ENCODE measurements around the gene NPTX1.
A peak's percentile ranks its signal among the peaks of the same experiment; 100 is the strongest.

NPTX1 gene

DNA sequence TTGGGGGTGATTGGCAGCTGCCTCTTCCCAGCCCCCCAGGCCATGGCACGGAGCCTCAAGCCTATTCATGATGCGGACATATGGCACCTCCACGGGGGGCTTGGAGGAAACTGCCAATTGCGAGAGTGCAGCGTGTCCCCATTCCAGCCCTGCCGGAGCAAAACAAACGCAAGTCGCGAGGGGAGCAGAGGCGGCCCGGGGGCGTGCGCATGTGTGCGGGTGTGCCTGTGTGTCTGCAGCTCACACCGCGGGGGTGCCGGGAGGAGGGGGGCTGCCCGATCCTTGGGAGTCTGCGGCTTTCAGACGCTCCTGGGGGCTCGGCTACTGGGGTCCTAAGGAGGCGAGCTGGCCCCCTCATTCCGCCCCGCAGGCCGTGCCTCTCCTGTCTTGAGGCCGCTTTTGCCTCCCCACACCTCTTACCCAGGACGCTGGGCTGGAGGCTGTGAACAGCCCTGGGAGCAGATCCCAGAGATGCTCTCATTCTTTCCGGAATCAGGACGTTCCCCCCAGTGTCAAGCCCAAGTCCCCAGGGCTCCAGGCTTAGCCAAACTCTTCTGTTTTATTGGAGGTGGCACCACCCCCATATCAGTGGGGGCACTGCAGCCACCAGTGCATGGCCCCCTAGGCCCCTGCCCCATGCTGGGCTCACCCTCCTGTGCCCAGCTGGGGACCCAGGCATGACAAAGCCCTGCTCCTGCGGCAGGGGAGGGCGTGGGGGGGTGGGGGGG lies 32.3 kb downstream of the NPTX1 start:
- no peak for DNase-seq (ENCODE audit: low read depth in 2 of 2)

- no peak for DNase-seq (ENCODE audit: low read depth in 2 of 2)
Measured at GRCh38 chr17:80443498-80443897, 32.9 kb downstream of the NPTX1 start.

GRCh38 chr17:80442764-80443163 lies 33.6 kb downstream of the NPTX1 start:
- no peak for DNase-seq (ENCODE audit: low read depth in 2 of 2)

- no peak for DNase-seq (ENCODE audit: low read depth in 2 of 2)
Measured at GRCh38 chr17:80442323-80442659, 34.1 kb downstream of the NPTX1 start.

DNA sequence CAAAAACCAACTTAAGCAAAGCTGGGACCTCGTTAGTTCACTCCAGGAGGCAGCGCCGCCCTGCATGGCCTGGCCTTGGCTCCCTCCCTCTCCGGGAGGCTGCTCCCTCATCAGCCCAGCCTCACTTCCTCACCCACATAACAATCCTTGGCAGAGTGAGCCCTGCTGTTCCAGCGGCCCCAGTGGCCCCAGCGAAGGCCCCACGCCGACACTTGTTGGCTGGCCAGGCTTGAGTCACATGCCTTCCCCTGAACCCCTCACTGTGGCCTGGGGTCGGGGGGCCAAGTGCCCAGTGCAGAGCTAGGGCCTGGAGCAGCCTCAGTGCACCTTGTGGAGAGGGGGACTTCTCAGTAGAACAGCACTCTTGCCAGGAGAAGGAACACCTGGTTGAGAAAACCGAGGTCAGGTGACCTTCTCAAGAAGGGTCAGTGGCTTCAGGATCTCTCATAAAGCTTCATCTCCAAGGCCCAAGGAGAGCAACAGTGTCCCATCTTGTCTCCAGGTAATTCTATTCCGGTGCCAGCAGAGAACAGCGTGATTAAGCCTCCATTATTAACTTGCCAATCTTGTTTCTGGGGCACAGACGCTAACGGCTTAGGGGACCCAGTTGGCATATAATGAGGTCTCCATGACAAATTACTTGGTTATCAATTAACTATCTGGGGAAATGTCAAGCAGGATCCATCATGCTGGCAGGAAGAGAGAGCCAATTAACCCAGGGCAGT lies 34.6 kb downstream of the NPTX1 start:
- DNase-seq (ENCODE audit: low read depth in 2 of 2), result no peak

- DNase-seq (ENCODE audit: low read depth in 2 of 2), result peak in 1 of 2 donors; percentile 21
Measured at GRCh38 chr17:80441133-80441578, 35.3 kb downstream of the NPTX1 start.

GRCh38 chr17:80439499-80439898 lies 36.9 kb downstream of the NPTX1 start:
- DNase-seq (ENCODE audit: low read depth in 2 of 2), result no peak

GRCh38 chr17:80438806-80439205 lies 37.6 kb downstream of the NPTX1 start:
- no peak for DNase-seq (ENCODE audit: low read depth in 2 of 2)

- DNase-seq (ENCODE audit: low read depth in 2 of 2), result no peak
Measured at GRCh38 chr17:80437532-80437931, 38.9 kb downstream of the NPTX1 start.

GRCh38 chr17:80433916-80434666 lies 42.3 kb downstream of the NPTX1 start:
- no peak for DNase-seq (ENCODE audit: low read depth in 2 of 2)

DNA sequence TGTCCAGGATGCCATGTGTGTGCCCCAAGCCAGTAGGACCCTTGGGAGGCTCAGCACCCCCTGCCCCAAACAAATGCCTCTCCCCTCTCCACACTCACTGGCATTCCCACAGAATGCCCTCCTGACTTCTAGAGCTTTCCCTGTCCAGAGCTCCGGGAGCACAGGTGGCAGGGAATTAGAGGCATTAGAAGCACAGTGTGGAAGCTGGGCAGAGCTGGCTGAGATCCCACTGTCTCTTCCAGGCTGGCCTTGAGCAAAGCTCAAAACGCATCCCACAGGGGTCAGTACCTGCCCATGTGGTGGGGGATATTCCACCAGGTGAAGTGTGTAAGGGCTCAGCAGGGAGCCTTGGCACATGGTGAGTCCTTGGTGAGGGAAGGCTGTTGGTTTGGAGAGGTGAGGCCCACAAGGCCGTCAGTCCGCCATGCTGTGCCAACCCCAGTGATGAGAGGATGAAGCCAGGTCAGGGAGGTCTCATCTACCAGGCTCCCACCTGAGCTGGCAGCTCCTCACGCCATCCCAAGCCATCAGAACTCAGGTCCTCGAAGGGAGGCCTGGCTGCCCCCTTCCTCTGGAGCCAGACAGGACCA lies 43.4 kb downstream of the NPTX1 start:
- no peak for DNase-seq (ENCODE audit: low read depth in 2 of 2)

- DNase-seq (ENCODE audit: low read depth in 2 of 2), result no peak
Measured at GRCh38 chr17:80432350-80432955, 44.0 kb downstream of the NPTX1 start.

- DNase-seq (ENCODE audit: low read depth in 2 of 2), result no peak
Measured at GRCh38 chr17:80431246-80432195, 44.9 kb downstream of the NPTX1 start.

DNA sequence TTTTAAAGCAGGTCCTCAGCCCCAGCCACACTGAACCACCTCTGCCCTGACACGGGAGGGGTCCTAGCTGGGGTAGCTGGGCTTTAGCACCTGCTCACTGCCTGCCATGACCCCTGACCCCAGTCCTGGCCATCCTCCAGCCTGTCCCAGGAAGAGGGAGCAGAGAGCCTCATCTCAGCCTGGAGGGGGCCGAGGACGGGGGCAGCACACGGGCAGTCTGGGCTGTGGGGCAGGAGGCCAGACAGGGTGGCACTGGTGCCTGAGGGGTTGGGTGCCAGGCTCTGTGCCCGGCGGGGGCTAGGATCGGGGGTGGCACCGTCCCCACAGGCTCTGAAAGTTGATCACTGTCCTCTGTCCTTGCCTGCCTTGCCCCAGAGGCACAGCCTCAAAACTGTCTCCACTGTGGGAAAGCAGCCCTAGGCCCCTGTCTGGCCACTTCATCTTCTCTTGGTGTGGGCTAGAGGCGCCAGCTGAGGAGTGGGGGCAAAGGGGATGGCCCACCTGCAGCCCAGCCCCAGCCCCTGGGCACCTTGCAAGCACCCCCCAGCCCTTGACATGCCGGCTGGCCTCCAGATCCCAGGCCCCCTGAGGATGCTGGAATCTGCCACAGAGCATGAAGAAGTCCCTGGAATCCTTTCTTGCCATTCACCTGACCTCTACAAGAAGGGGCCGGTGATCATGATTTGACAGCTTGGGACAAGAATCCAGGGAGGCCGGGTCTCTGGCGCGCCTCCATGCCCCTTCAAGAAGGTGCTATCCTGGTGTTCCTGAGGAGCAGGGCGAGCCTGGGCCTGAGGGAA lies 45.8 kb downstream of the NPTX1 start:
- no peak for DNase-seq (ENCODE audit: low read depth in 2 of 2)

DNA sequence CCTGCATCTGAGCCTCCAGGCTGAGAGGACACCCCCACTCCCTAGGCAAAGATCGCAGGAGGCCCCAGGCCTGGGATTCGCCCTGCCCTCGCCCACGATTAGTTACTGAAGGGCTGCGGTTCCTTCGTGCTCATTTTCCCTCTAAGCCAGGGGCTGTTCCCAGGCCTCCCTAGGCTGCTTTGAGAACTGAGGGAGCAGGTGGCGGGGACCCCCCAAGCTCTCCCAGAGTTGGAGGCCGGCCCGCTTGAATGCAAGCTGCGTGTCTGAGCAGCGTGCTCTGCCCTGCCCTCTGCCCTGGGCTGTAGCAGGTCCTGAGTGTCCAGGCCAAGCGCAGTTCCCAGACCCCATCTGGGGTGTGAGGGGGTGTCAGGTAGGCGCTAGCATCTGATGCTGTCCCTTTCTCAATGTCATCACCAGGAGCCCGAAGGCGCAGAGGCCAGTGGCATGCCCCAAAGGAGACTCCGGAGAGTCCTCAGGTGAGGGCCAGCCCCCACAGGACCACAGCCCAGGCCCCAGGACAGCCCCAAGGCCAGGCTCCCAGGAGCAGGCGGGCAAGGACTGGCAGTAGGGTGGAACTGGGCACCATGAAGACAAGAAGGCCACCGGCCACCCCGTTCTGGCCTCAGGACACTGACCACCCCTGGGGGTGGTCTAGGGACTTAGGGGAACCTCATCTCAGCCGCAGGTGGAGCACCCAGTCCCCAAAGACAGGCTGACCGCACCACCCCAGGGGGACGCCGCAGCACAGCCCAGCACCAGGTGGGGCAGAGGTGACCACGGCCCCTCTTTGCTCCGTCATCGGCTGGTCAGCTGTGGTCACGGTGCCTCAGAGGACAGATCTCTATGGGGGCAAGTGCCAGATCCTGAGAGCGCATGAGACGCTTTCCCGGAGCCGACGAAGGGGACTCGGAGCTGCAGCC lies 46.8 kb downstream of the NPTX1 start:
- no peak for DNase-seq (ENCODE audit: low read depth in 2 of 2)

GRCh38 chr17:80428796-80429195 lies 47.6 kb downstream of the NPTX1 start:
- DNase-seq (ENCODE audit: low read depth in 2 of 2), result no peak

GRCh38 chr17:80428363-80428762 lies 48.0 kb downstream of the NPTX1 start:
- DNase-seq (ENCODE audit: low read depth in 2 of 2), result no peak

GRCh38 chr17:80427366-80428282 lies 48.8 kb downstream of the NPTX1 start:
- no peak for DNase-seq (ENCODE audit: low read depth in 2 of 2)

Data from stimulated activated CD4-positive, alpha-beta T cell treated with anti-CD3 and anti-CD28 coated beads, Interleukin-15, amount 100 ng/mL, for 48 hours (primary cell).